SU-DHL-6 (cell line): ENCODE measurements around the gene GTF2I.
"Not testable (repeated sequence)": the region's sequence is repeated elsewhere in the genome, so short reads cannot be mapped to it uniquely, and the experiment has no call there.

ENCODE experiments used
- H2AFZ ChIP-seq: fragments of 200-600 bp; sonication (generic); 2 replicates; pipeline ENCODE4 v1.6.1; 2014; ENCODE audit warnings: low read depth, mild to moderate bottlenecking, moderate library complexity, mixed read lengths, antibody characterized with exemption, low read length; ENCODE audit not compliant: severe bottlenecking
- H3F3A ChIP-seq: fragments of 200-600 bp; shearing (Covaris generic); 2 replicates; pipeline ENCODE4 v1.6.0; 2016; ENCODE audit warnings: antibody characterized with exemption, mild to moderate bottlenecking; ENCODE audit not compliant: insufficient read depth
- H3K27ac ChIP-seq: fragments of 200-600 bp; sonication (generic); 2 replicates; pipeline ENCODE4 v1.5.1; 2016; ENCODE audit warnings: low read depth, mild to moderate bottlenecking, low read length, moderate library complexity, mixed read lengths
- H3K27me3 ChIP-seq: fragments of 200-600 bp; sonication (generic), shearing (Covaris generic); 2 replicates; pipeline ENCODE4 v1.6.0; 2014; ENCODE audit warnings: mild to moderate bottlenecking, low read length
- H3K36me3 ChIP-seq: fragments of 200-600 bp; sonication (generic); 2 replicates; pipeline ENCODE4 v1.6.1; 2014; ENCODE audit warnings: mild to moderate bottlenecking, low read length, mixed read lengths
- H3K4me2 ChIP-seq: fragments of 300-600, 200-600 bp; shearing (Covaris generic), sonication (generic); 2 replicates; pipeline ENCODE4 v1.6.0; 2014; ENCODE audit warnings: low read length, low read depth, mild to moderate bottlenecking; ENCODE audit not compliant: poor library complexity, severe bottlenecking
- H3K4me3 ChIP-seq: fragments of 200-600 bp; sonication (generic); 2 replicates; pipeline ENCODE4 v1.5.1; 2014; ENCODE audit warnings: antibody characterized with exemption, low read length, mild to moderate bottlenecking, mixed read lengths; ENCODE audit not compliant: insufficient read depth, poor library complexity, severe bottlenecking
- H3K79me2 ChIP-seq: fragments of 200-600 bp; sonication (generic); 2 replicates; pipeline ENCODE4 v1.6.1; 2014; ENCODE audit warnings: mild to moderate bottlenecking, low read length, moderate library complexity; ENCODE audit not compliant: insufficient read depth
- H3K9ac ChIP-seq: fragments of 200-600 bp; sonication (generic); 2 replicates; pipeline ENCODE4 v1.7.0; 2014; ENCODE audit warnings: mild to moderate bottlenecking, low read length
- H3K9me2 ChIP-seq: fragments of 200-600 bp; sonication (generic); replicated peaks from 2 replicates; pipeline ENCODE4 v1.6.1; 2014; ENCODE audit warnings: low read length; ENCODE audit not compliant: insufficient read depth
- H3K9me3 ChIP-seq: fragments of 200-600 bp; sonication (generic); 2 replicates; pipeline ENCODE4 v1.6.1; 2014; ENCODE audit warnings: low read length, mixed read lengths; ENCODE audit not compliant: insufficient read depth
- H4K20me1 ChIP-seq: fragments of 200-600 bp; sonication (generic); 2 replicates; pipeline ENCODE4 v1.6.1; 2014; ENCODE audit warnings: low read depth, mild to moderate bottlenecking, antibody characterized with exemption, low read length, moderate library complexity, mixed read lengths
- CTCF ChIP-seq: fragments of 200-600 bp; sonication (generic); IDR thresholded peaks from one replicate; pipeline ENCODE4 v1.5.1; 2017; ENCODE audit warnings: antibody characterized with exemption, mild to moderate bottlenecking, low read length, moderate library complexity; ENCODE audit not compliant: insufficient read depth, poor library complexity, severe bottlenecking
- EZH2phosphoT487 ChIP-seq: fragments of 200-600 bp; sonication (generic), shearing (Covaris generic); conservative IDR thresholded peaks from 2 replicates; pipeline ENCODE4 v1.6.1; 2018; ENCODE audit warnings: mild to moderate bottlenecking, antibody characterized with exemption, low read length, moderate library complexity, mixed read lengths

GTF2I gene

GRCh38 chr7:74658178-74659004 is 873 bp downstream of the GTF2I start:
- H3K9me2 ChIP-seq = no peaks in the 10 kb centered on the region
- peak overlapping the region; percentile 97 for H3K4me3 ChIP-seq
- H2AFZ ChIP-seq = no peak overlapping the region
- peaks cover 45% of the 10 kb centered on the region for H3K79me2 ChIP-seq
- H3K9me3 ChIP-seq = no peaks in the 10 kb centered on the region
- no peaks in the 10 kb centered on the region for H3K27me3 ChIP-seq
- peak overlapping the region; percentile 71 for H3K4me2 ChIP-seq
- peaks cover 61% of the 10 kb centered on the region for H3F3A ChIP-seq
- peaks cover 3% of the 10 kb centered on the region; the same call in 1 of the 2 replicates for H4K20me1 ChIP-seq
- peak overlapping the region; percentile 100 for H3K9ac ChIP-seq
- peak overlapping the region; percentile 91 for H3K27ac ChIP-seq
- TF ChIP-seq EZH2phosphoT487 (no peak), CTCF (no peak)
- no peaks in the 10 kb centered on the region for H3K36me3 ChIP-seq

- H3K27ac ChIP-seq = peak overlapping the region; percentile 91
- not testable (repeated sequence) for H4K20me1 ChIP-seq, H3K36me3 ChIP-seq, H2AFZ ChIP-seq, H3K27me3 ChIP-seq, H3K9me2 ChIP-seq, H3K9me3 ChIP-seq
- H3K4me3 ChIP-seq = peak overlapping the region; percentile 65
- peak overlapping the region; percentile 71 for H3K4me2 ChIP-seq
- H3K9ac ChIP-seq = peak overlapping the region; percentile 69
- H3K79me2 ChIP-seq = peaks cover 63% of the 10 kb centered on the region
- peaks cover 56% of the 10 kb centered on the region for H3F3A ChIP-seq
Observed at GRCh38 chr7:74660202-74660601, 2.7 kb downstream of the GTF2I start.

GRCh38 chr7:74661836-74662794 is 4.6 kb downstream of the GTF2I start:
- H4K20me1 ChIP-seq, H3K36me3 ChIP-seq: not testable (repeated sequence)
- peak overlapping the region; percentile 91 for H3K27ac ChIP-seq

GRCh38 chr7:74665296-74665938 is 7.9 kb downstream of the GTF2I start:
- peak overlapping the region; percentile 29; the same call in 1 of the 2 replicates for H3K27ac ChIP-seq
- no peak overlapping the region for H3K9ac ChIP-seq
- TF ChIP-seq CTCF (no peak), EZH2phosphoT487 (no peak)
- H4K20me1 ChIP-seq = 0 out of 2 replicates have a peak, but pooled peaks cover 3% of the 10 kb centered on the region
- no peak overlapping the region for H3K4me2 ChIP-seq
- peaks cover 37% of the 10 kb centered on the region for H3F3A ChIP-seq
- H3K79me2 ChIP-seq = peaks cover 100% of the 10 kb centered on the region
- H3K36me3 ChIP-seq = peaks cover 9% of the 10 kb centered on the region
- no peaks in the 10 kb centered on the region for H3K9me2 ChIP-seq
- no peak overlapping the region for H2AFZ ChIP-seq
- no peaks in the 10 kb centered on the region for H3K9me3 ChIP-seq
- H3K4me3 ChIP-seq = no peak overlapping the region
- H3K27me3 ChIP-seq = no peaks in the 10 kb centered on the region

More at GRCh38 chr7:74661836-74662794, 4.6 kb downstream of the GTF2I start:
- not testable (repeated sequence) for H3K9me3 ChIP-seq, H2AFZ ChIP-seq, H3K9me2 ChIP-seq, H3K27me3 ChIP-seq
- peak overlapping the region; percentile 71 for H3K4me2 ChIP-seq
- peak overlapping the region; percentile 65 for H3K4me3 ChIP-seq
- H3K79me2 ChIP-seq = peaks cover 82% of the 10 kb centered on the region
- H3K9ac ChIP-seq = peak overlapping the region; percentile 69
- H3F3A ChIP-seq = peaks cover 53% of the 10 kb centered on the region

- H3K9ac ChIP-seq, H3K4me3 ChIP-seq, H2AFZ ChIP-seq, H3K27me3 ChIP-seq, H3K9me2 ChIP-seq, H3K4me2 ChIP-seq, H3K36me3 ChIP-seq, H3K9me3 ChIP-seq, H4K20me1 ChIP-seq: not testable (repeated sequence)
- Histone ChIP-seq H3K79me2 (peaks cover 100% of the 10 kb centered on the region), H3F3A (peaks cover 29% of the 10 kb centered on the region), H3K27ac (peak overlapping the region; percentile 13)
Observed at GRCh38 chr7:74667013-74667412, 9.5 kb downstream of the GTF2I start.
